Measurements from ENCODE around the gene FOXE3.
"Not testable (repeated sequence)": the region's sequence is repeated elsewhere in the genome, so short reads cannot be mapped to it uniquely, and the experiment has no call there.

Gene FOXE3

DNA sequence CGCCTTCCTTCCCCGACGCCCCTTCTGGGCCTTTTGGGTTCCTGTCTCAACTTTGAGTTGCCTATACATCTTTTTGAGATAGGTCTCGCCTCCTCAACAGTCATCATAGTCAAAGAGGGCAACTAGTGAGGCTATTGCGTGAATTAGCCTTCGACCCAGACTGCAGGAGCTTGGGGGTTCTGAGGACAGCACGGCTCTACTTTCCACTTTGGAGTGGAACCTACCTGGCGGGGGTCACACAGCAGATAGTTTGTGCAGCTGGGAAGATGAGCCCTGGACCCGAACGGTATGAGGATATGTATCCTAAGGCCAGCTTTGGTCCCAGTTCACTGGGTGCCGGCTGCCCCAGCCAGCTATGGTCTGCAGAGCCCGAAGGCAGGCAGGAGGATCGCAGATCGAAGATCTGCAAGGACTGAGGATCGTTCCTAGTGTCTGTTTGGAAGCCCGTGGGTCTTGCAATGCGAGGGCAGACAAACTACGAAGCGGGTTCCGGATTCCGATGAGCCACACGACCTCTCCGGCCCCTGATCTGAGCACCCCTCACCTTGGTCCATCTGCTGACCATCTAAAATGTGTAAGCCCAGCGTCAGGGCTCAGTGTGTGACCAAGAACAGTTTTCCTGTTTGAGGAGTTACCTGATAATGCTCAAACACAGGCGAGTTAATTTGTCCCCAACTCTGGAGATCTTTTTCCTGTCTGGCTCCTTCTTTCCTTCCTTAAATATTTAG is 29.9 kb downstream of the FOXE3 start:
- DNase-seq (ENCODE audit: low read depth in 1 of 2, low spot score in 1 of 2): no peak

DNA sequence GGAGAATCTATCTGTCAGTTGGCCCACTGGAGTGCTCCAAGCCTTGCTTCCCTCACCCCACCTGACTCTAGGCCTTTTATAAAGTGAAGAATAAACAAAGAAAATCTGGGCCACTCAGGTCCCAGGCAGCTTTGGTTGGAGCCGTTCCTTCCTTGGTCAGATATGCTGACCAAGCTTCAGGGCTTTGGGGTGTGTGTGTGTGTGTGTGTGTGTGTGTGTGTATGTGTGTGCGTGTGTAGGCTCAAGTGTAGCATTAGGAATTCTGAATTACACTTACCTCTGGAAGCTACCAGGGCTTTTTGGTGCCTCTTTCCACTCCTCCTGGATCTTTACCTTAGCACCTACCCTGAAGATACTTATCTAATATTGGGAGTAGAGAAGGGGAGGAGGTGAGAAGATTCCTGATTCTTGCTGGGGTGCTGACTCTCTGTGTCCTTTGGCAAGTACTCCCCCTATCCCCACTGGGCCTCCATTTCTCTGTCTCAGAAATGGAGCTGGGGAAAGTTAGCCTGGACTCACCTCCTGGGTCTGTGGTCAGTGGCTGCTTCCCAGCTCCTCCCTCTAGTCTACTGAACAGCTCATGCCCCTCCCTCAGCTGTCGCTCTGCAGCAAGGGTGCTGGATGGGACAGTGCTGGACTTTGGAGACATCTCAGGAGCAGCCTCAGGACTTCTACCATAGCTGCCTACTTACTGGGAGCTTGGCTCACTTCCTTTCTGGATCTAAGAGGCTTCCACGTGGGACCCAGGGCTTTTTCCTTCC is 32.6 kb downstream of the FOXE3 start:
- no peak for DNase-seq (ENCODE audit: low read depth in 1 of 2, low spot score in 1 of 2)

DNA sequence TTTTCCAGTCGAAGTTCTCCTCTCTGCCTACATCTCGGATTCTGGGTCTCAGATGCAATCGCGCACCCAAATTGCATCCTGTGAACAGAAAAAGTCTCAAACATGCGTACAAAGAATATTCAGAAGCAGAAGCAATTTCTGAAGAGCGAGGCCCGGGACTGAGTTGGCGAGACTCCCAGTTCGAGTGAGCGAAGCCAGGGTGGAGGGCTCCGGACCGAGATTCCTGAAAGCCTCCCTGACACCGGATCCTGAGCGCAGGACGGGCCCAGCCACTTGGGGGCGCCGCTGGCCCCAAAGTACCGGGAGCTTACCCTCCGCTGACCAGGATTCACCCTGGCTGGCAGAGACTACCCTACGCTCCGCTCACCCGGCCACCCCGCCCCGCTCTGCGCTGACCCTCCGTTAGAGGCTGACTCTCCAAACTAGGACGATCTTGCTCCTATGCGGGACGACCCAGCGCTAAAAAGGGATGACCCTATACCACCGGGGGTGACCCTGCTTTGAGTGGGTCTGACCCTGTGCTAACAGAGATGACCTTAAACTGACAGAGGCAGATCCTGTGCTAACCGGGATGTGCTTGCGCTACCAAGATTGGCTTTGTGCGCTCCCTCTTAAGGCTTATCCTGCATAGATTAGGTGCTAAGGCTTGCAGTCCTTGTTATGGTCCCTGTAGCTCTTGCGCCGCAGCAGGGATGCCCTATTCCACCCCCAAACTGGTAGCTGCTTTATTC is 33.9 kb downstream of the FOXE3 start:
- no peak for DNase-seq (ENCODE audit: low read depth in 1 of 2, low spot score in 1 of 2)

DNA sequence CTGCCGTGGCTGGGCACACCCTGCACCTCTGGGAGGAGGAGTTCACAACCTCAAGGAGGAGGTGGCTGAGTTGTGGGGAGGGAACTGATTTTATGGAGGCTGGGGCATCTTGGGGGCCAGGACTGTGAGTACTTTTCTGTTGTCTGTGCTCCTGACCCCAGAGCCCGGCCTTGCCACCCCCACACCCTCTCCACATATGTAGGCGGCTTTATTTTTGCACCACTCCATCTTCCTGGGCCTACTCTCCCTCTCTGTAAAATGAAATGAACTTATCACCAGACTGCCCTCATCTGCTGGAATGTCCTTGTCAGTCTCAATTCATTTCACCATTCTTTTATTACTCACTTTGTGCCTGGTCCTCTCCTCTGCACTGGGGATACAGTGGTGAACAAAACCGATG is 34.5 kb downstream of the FOXE3 start:
- no peak for DNase-seq (ENCODE audit: low read depth in 1 of 2, low spot score in 1 of 2)

DNA sequence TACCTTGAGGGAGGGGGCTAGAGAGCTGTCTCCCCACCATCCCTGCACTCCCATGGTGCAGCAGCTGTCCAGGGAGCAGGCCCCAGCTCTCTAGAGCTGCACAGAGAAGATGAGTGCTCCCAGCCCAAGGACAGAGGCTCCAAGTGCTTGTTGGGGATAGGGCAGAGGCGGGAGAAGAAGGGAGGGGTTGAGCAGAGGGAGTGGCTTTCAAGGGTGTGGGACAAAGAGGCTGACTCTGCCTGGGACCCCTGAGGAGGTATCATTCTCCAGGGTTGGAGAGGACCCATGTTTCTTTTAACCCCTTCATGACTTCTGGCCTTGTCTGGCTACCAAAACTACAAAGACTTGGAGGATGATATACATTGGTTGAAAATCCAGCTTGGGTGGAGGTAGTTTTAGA is 36.3 kb downstream of the FOXE3 start:
- no peak for DNase-seq (ENCODE audit: low read depth in 1 of 2, low spot score in 1 of 2)

DNA sequence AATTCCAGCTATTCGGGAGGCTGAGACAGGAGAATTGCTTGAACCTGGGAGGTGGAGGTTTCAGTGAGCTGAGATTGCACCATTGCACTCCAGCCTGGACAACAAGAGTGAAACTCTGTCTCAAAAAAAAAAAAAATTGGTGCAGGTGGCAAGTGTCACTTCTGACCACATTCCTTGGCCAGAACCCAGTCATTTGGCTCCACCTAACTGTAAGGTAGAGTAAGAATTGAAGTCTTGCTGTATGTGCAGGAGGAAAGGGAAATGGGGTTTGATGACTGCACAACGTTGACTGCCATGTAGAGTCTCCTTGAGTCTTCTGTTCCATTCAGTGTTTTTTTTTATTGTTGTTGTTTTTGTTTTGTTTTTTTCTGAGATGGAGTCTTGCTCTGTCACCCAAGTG is 37.8 kb downstream of the FOXE3 start:
- not testable (repeated sequence) for DNase-seq (ENCODE audit: low read depth in 1 of 2, low spot score in 1 of 2)

DNA sequence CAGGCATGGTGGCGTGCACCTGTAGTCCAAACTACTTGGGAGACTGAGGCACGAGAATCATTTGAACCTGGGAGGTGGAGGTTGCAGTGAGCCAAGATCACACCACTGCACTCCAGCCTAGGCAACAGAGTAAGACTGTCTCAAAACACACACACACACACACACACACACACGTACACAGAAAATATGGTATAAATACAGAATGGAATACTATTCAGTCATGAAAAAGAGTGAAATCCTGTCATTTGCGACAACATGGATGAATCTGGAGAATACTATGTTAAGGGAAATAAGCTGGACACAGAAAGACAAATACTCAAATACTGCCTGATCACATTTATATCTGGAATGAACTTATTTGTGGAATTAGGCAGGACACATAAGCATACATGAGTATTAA is 40.2 kb downstream of the FOXE3 start:
- DNase-seq (ENCODE audit: low read depth in 1 of 2, low spot score in 1 of 2): no peak

DNA sequence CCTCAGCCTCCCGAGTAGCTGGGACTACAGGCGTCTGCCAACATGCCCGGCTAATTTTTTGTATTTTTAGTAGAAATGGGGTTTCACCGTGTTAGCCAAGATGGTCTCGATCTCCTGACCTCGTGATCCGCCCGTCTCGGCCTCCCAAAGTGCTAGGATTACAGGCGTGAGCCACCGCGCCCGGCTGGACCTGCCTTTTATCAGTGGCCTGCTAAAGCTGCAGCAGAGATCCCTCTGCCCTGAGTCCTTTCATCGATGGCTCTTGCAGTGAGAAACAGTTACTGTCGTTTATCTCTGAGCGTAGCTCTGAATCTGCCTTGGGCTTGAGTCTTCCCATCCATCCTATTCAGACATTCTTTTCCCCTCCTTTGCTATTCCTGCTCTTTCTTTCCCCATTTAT is 41.5 kb downstream of the FOXE3 start:
- not testable (repeated sequence) for DNase-seq (ENCODE audit: low read depth in 1 of 2, low spot score in 1 of 2)

DNA sequence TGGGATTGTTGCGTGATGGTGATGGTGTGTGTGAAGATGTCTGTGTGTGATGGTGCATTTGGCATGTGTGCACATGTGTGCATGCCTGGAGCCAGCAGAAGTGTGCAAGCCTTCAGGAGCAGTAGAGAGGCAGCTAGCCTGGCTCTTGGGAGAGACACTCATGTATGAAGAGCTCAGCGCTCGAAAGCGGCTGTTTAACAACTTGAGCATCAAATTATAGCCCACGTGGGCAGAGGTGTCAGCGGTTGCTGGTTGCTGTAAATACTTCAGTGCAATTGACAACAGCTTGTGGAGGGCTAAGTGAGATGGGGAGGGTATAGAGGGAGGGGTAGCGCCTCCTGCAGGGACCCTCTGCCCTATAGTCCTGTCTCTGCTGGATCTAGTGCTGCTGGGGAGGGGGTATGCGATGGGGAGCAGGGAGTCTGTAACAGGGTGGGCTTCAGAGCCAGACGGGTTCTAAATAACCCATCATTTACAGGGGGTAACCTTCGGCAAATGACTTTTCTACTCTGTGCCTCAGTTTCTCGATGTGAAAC is 43.2 kb downstream of the FOXE3 start:
- no peak for DNase-seq (ENCODE audit: low read depth in 1 of 2, low spot score in 1 of 2)

DNA sequence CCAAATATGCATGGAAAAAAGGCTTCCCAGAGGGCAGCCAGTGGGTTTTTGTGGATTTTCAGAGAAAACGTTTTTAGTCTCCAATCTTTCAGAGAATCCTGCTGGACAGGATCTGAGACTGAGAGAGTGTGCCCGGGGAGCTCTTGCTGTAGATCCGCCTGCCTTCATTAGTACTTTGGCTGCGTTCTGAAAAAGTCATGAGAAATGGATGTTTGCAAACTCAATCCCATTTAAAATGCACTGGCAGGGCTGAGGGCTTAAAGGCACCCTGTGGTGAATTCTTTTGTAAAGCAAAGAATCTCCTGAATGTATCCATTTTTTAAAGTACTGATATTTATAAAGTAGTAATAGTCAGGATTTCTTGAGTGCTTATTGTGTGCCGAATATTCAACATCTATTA is 44.0 kb downstream of the FOXE3 start:
- no peak for DNase-seq (ENCODE audit: low read depth in 1 of 2, low spot score in 1 of 2)

DNA sequence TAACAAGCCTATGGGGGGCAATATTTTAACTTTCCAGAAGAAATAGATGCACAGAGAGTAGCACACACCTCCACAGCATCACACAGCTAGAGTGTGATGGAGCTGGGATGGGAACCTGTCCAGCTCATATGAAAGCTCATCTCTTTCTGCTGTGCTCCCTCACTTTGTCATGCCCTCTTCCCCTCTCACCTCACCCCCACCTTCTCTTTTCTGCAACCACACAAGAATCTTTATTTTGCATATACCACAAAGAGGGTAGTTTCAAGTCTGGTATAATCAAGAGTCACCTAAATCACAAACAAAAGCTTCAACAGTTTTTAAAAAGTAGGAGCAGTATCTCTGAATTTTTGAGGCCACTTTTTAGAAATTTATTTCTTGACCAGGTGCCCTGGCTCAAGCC is 44.4 kb downstream of the FOXE3 start:
- no peak for DNase-seq (ENCODE audit: low read depth in 1 of 2, low spot score in 1 of 2)

DNA sequence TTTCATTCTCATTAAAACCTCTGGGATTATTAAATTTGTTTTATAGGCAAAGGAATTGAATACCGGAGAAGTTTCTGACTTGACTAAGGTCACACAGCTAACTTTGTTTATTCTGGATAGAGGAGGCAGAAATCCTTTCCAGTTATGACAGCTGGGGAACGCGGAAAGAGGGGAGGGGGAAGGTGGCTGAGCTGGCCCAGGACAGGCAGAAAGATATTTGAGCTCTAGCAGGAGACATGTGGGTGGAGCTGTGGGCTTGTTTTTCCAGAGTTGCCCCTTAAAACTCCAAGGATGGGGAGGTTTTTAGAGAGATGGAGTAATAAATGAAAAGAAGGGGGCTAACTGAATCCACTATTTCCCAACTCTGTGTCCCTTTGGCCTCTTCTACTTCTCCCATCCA is 49.5 kb downstream of the FOXE3 start:
- no peak for DNase-seq (ENCODE audit: low read depth in 1 of 2, low spot score in 1 of 2)

Measured in activated T-helper 1 cell treated with anti-CD3 and anti-CD28 coated beads, Interleukin-2, amount 50 U/mL, for 16 hours (primary cell).